Measurements from ENCODE around the gene MPL. TPM values are rescaled to one million over a fixed set of nuclear protein-coding genes. Genes with fewer than 3 reads are reported as not detected.
"Not testable (repeated sequence)": the region's sequence is repeated elsewhere in the genome, so short reads cannot be mapped to it uniquely, and the experiment has no call there.

Gene MPL
- polyA plus RNA-seq, 1 donor (not counting 4 experiments of a cell fraction or from before 2014, with no cell fraction given) = not detected

DNA sequence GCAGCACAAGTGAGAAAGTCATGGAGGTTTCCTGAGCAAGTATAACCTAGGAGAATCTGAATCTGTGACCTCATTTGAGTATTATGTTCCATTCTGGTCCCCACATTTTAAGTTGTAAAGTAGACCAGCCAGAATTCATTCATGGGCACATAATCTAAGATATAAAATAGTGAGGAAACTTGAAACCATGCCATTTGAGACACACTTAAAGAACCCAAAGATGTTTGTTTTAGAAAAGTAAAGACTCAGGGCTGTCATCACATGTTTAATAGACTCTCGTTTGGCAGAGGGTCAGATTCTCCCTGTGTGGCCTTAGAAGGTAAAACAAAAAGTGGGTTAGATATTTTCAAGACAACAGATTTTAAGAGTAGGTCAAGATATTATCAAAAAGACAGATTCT, 58.4 kb downstream of the MPL start:
- no peak for TF ChIP-seq EZH2 (IDR thresholded peaks at IDR 0.05; ENCODE audit: low read length)
- no peak overlapping the region for H3K27ac ChIP-seq (ENCODE audit: control insufficient read depth, insufficient read depth, low read length)
- no peaks in the 10 kb centered on the region for H3K27me3 ChIP-seq (ENCODE audit: control insufficient read depth, extremely low read depth, insufficient read depth, low read length)
- H3K9me3 ChIP-seq (ENCODE audit: control insufficient read depth, low read depth, low read length) = no peaks in the 10 kb centered on the region
- peaks cover 15% of the 10 kb centered on the region for H3K79me2 ChIP-seq (ENCODE audit: control insufficient read depth, insufficient read depth, low read length)
- no peak overlapping the region for H2AFZ ChIP-seq (ENCODE audit: control insufficient read depth, low read length)
- no peak overlapping the region for H3K4me3 ChIP-seq (ENCODE audit: control insufficient read depth in 2 of 3, extremely low read depth in 1 of 3, insufficient read depth in 2 of 3, low read depth in 1 of 3, low read length in 3 of 3)
- no peak overlapping the region for H3K9ac ChIP-seq (ENCODE audit: control insufficient read depth, extremely low read depth, insufficient read depth, low read length)
- H3K4me2 ChIP-seq (ENCODE audit: control insufficient read depth, extremely low read depth, insufficient read depth, low read depth, low read length) = no peak overlapping the region
- no peaks in the 10 kb centered on the region for H3K4me1 ChIP-seq (ENCODE audit: control insufficient read depth, extremely low read depth, insufficient read depth, low read length)
- H4K20me1 ChIP-seq (ENCODE audit: control insufficient read depth, extremely low read depth, insufficient read depth, low read length) = no peaks in the 10 kb centered on the region
- peaks cover 2% of the 10 kb centered on the region for H3K9me1 ChIP-seq (ENCODE audit: control insufficient read depth, extremely low read depth, insufficient read depth, low read length)
- H3K36me3 ChIP-seq (ENCODE audit: control insufficient read depth in 2 of 2, extremely low read depth in 1 of 2, insufficient read depth in 2 of 2, low read length in 2 of 2) = peaks cover 2 to 6% of the 10 kb centered on the region in 2 experiments
- DNase-seq (ENCODE audit: low read depth, low spot score) (no peak), FAIRE-seq (no peak)
- dilution Hi-C loops (cut with MboI; ENCODE audit: extremely low pct_ligation_motif_present, low sequenced_read_pairs) = no loop called here

DNA sequence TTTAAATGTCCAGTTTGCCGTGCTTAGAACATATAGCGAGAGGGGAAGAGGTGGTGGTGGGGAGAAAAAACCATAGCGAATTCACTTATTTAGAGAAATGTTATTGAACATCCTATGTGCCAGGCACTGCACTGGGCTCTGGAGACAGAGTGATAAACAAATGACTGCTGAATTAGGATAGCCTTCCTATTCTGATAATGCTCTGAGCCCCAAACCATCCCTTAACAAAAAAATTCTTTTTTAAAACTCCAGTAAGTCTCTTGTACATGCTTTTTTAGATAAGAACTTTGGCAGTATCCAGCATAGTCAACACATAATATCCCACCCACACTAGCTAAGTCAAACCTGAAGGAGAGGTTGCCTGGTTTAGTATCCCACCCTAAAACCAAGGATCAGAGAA, 60.6 kb downstream of the MPL start:
- FAIRE-seq (no peak), DNase-seq (ENCODE audit: low read depth, low spot score) (no peak)
- H3K9me1 ChIP-seq (ENCODE audit: control insufficient read depth, extremely low read depth, insufficient read depth, low read length) = peaks cover 2% of the 10 kb centered on the region
- H3K36me3 ChIP-seq (ENCODE audit: control insufficient read depth in 2 of 2, extremely low read depth in 1 of 2, insufficient read depth in 2 of 2, low read length in 2 of 2) = peaks cover 6% of the 10 kb centered on the region in 2 experiments
- H3K4me1 ChIP-seq (ENCODE audit: control insufficient read depth, extremely low read depth, insufficient read depth, low read length) = no peaks in the 10 kb centered on the region
- no peaks in the 10 kb centered on the region for H3K9me3 ChIP-seq (ENCODE audit: control insufficient read depth, low read depth, low read length)
- no peak overlapping the region for H3K4me2 ChIP-seq (ENCODE audit: control insufficient read depth, extremely low read depth, insufficient read depth, low read depth, low read length)
- H3K27ac ChIP-seq (ENCODE audit: control insufficient read depth, insufficient read depth, low read length) = no peak overlapping the region
- no peaks in the 10 kb centered on the region for H3K27me3 ChIP-seq (ENCODE audit: control insufficient read depth, extremely low read depth, insufficient read depth, low read length)
- no peak overlapping the region for H2AFZ ChIP-seq (ENCODE audit: control insufficient read depth, low read length)
- H4K20me1 ChIP-seq (ENCODE audit: control insufficient read depth, extremely low read depth, insufficient read depth, low read length) = no peaks in the 10 kb centered on the region
- TF ChIP-seq, protein P1, sequence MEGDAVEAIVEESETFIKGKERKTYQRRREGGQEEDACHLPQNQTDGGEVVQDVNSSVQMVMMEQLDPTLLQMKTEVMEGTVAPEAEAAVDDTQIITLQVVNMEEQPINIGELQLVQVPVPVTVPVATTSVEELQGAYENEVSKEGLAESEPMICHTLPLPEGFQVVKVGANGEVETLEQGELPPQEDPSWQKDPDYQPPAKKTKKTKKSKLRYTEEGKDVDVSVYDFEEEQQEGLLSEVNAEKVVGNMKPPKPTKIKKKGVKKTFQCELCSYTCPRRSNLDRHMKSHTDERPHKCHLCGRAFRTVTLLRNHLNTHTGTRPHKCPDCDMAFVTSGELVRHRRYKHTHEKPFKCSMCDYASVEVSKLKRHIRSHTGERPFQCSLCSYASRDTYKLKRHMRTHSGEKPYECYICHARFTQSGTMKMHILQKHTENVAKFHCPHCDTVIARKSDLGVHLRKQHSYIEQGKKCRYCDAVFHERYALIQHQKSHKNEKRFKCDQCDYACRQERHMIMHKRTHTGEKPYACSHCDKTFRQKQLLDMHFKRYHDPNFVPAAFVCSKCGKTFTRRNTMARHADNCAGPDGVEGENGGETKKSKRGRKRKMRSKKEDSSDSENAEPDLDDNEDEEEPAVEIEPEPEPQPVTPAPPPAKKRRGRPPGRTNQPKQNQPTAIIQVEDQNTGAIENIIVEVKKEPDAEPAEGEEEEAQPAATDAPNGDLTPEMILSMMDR (optimal IDR thresholded peaks at IDR 0.05 in 1 of 3, IDR thresholded peaks at IDR 0.05 in 1 of 3, conservative IDR thresholded peaks at IDR 0.05 in 1 of 3; ENCODE audit: extremely low read depth in 1 of 3, insufficient read depth in 2 of 3, low read length in 3 of 3) = no peak
- TF ChIP-seq EZH2 (IDR thresholded peaks at IDR 0.05; ENCODE audit: low read length) = no peak
- H3K9ac ChIP-seq (ENCODE audit: control insufficient read depth, extremely low read depth, insufficient read depth, low read length) = no peak overlapping the region
- no peak overlapping the region for H3K4me3 ChIP-seq (ENCODE audit: control insufficient read depth in 2 of 3, extremely low read depth in 1 of 3, insufficient read depth in 2 of 3, low read depth in 1 of 3, low read length in 3 of 3)
- dilution Hi-C loops (cut with MboI; ENCODE audit: extremely low pct_ligation_motif_present, low sequenced_read_pairs) = no loop called here
- H3K79me2 ChIP-seq (ENCODE audit: control insufficient read depth, insufficient read depth, low read length) = peaks cover 8% of the 10 kb centered on the region

DNA sequence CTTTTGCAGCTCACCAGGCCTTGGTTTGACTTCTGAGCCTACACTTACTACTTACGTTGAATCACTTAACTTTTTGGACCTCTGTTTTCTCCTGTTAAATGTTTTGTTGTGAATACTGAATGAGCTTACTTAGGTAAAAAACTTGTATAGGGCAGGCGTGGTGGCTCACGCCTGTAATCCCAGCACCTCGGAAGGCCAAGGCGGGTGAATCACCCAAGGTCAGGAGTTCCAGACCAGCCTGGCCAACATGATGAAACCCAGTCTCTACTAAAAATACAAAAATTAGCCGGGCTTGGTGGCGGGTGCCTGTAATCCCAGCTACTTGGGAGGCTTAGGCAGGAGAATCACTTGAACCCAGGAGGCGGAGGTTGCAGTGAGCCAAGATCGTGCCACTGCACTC, 62.8 kb downstream of the MPL start:
- FAIRE-seq; H3K4me3 ChIP-seq (ENCODE audit: control insufficient read depth in 2 of 3, extremely low read depth in 1 of 3, insufficient read depth in 2 of 3, low read depth in 1 of 3, low read length in 3 of 3); H3K9me1 ChIP-seq (ENCODE audit: control insufficient read depth, extremely low read depth, insufficient read depth, low read length); H3K27me3 ChIP-seq (ENCODE audit: control insufficient read depth, extremely low read depth, insufficient read depth, low read length); DNase-seq (ENCODE audit: low read depth, low spot score); dilution Hi-C loops (cut with MboI; ENCODE audit: extremely low pct_ligation_motif_present, low sequenced_read_pairs); H2AFZ ChIP-seq (ENCODE audit: control insufficient read depth, low read length); H3K9ac ChIP-seq (ENCODE audit: control insufficient read depth, extremely low read depth, insufficient read depth, low read length); H3K27ac ChIP-seq (ENCODE audit: control insufficient read depth, insufficient read depth, low read length); H3K4me2 ChIP-seq (ENCODE audit: control insufficient read depth, extremely low read depth, insufficient read depth, low read depth, low read length); H3K9me3 ChIP-seq (ENCODE audit: control insufficient read depth, low read depth, low read length); H3K4me1 ChIP-seq (ENCODE audit: control insufficient read depth, extremely low read depth, insufficient read depth, low read length); H3K79me2 ChIP-seq (ENCODE audit: control insufficient read depth, insufficient read depth, low read length); H4K20me1 ChIP-seq (ENCODE audit: control insufficient read depth, extremely low read depth, insufficient read depth, low read length): not testable (repeated sequence)
- H3K36me3 ChIP-seq (ENCODE audit: control insufficient read depth in 2 of 2, extremely low read depth in 1 of 2, insufficient read depth in 2 of 2, low read length in 2 of 2) = peaks cover 7 to 15% of the 10 kb centered on the region in 2 experiments

Measured in keratinocyte (primary cell).